ENCODE results near the gene ACRBP.

GRCh38 chr12:6691473-6691872 is 44.2 kb upstream of the ACRBP start:
- TF ChIP-seq, protein P1, sequence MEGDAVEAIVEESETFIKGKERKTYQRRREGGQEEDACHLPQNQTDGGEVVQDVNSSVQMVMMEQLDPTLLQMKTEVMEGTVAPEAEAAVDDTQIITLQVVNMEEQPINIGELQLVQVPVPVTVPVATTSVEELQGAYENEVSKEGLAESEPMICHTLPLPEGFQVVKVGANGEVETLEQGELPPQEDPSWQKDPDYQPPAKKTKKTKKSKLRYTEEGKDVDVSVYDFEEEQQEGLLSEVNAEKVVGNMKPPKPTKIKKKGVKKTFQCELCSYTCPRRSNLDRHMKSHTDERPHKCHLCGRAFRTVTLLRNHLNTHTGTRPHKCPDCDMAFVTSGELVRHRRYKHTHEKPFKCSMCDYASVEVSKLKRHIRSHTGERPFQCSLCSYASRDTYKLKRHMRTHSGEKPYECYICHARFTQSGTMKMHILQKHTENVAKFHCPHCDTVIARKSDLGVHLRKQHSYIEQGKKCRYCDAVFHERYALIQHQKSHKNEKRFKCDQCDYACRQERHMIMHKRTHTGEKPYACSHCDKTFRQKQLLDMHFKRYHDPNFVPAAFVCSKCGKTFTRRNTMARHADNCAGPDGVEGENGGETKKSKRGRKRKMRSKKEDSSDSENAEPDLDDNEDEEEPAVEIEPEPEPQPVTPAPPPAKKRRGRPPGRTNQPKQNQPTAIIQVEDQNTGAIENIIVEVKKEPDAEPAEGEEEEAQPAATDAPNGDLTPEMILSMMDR (IDR thresholded peaks at IDR 0.05): no peak
- TF ChIP-seq EZH2 (IDR thresholded peaks at IDR 0.05; ENCODE audit: borderline replicate concordance, insufficient read depth, low read depth, low read length, poor library complexity, severe bottlenecking): no peak

Data from B cell (primary cell).